Thyroid gland (tissue), 4 donors: Measurements from ENCODE around the gene ACTR10. TPM values are rescaled to one million over a fixed set of nuclear protein-coding genes. Genes with fewer than 3 reads are reported as not detected.

Experiments
- DNase-seq, 2 donors: peaks; one replicate each; pipeline ENCODE4 v3.0.0-alpha.2; 2019
- H3K27ac ChIP-seq, 3 donors: fragments of 200-600 bp; sonication (generic); 1 replicate in 2 of 3; 2 replicates in 1 of 3; pipeline ENCODE4 v1.5.1; 2016 to 2019; ENCODE audit warnings: mild to moderate bottlenecking in 1 of 3, moderate library complexity in 1 of 3
- H3K27me3 ChIP-seq: fragments of 200-600 bp; sonication (generic); one replicate; pipeline ENCODE4 v1.5.1; 2019
- H3K36me3 ChIP-seq, 2 donors: fragments of 200-600 bp; sonication (generic); one replicate each; pipeline ENCODE4 v1.5.1; 2016 to 2019
- H3K4me1 ChIP-seq, 2 donors: fragments of 200-600 bp; sonication (generic); one replicate each; pipeline ENCODE4 v1.5.1; 2017 to 2019
- H3K4me3 ChIP-seq, 3 donors: fragments of 200-600 bp; sonication (generic); replicated peaks in 1 of 3; 1 replicate in 2 of 3; 2 replicates in 1 of 3; pipeline ENCODE4 v1.5.1; 2016; ENCODE audit warnings: mild to moderate bottlenecking in 1 of 3
- H3K9me3 ChIP-seq: fragments of 200-600 bp; sonication (generic); one replicate; pipeline ENCODE4 v1.5.1; 2017
- CTCF ChIP-seq, 6 experiments: fragments of 200-600 bp in 3 of 6; fragments of 450-650 bp in 3 of 6; sonication (generic) in 3 of 6; IDR thresholded peaks; one replicate each; pipeline ENCODE4 v1.5.1; 2016 to 2019; ENCODE audit warnings: antibody characterized with exemption in 6 of 6, mild to moderate bottlenecking in 2 of 6, inconsistent platforms in 1 of 6, moderate library complexity in 1 of 6
- POLR2A ChIP-seq, 2 donors: fragments of 450-650 bp; IDR thresholded peaks; one replicate each; pipeline ENCODE4 v1.6.1; 2017; ENCODE audit warnings: antibody characterized with exemption in 2 of 2, mild to moderate bottlenecking in 2 of 2, moderate library complexity in 1 of 2
- WGBS, 2 donors: methylation state at CpG; one replicate each; pipeline ENCODE4 v1.1.5; 2017; 5-methylcytosine and 5-hydroxymethylcytosine counted together
- intact Hi-C: fragments of 100-400 bp; cut with DNase I; formaldehyde crosslinking; loops from one replicate; pipeline ENCODE4 v1.15.1; 2023
- total RNA-seq, 4 donors: library from RNA; depleted of rRNA; stranded (reverse); fragments of >200 nt; gene quantifications; one replicate each; pipeline ENCODE4 v1.2.3, GENCODE V29; 2016

Gene ACTR10
- total RNA-seq, 4 donors from 2014 or later, result 59.8 to 79.1 (median 69.0) TPM

GRCh38 chr14:58177125-58177524 lies 22.8 kb upstream of the ACTR10 start:
- Histone ChIP-seq H3K27ac (no peak overlapping the region), H3K36me3 (no peaks in the 10 kb centered on the region), H3K4me1 (no peaks in the 10 kb centered on the region), H3K9me3 (no peaks in the 10 kb centered on the region), H3K27me3 (no peaks in the 10 kb centered on the region), H3K4me3 (no peak overlapping the region)
- intact Hi-C loops, result no loop called here
- no peak for DNase-seq
- TF ChIP-seq CTCF (IDR thresholded peaks at IDR 0.05), result no peak
- TF ChIP-seq POLR2A (IDR thresholded peaks at IDR 0.05), result no peak
- WGBS, 2 donors, result 82 to 86% methylated on average over 5 of the region's 5 CpGs

GRCh38 chr14:58189176-58189575 lies 10.8 kb upstream of the ACTR10 start:
- Histone ChIP-seq H3K27me3 (no peaks in the 10 kb centered on the region), H3K4me3 (no peak overlapping the region), H3K9me3 (no peaks in the 10 kb centered on the region), H3K4me1 (no peaks in the 10 kb centered on the region), H3K27ac (no peak overlapping the region), H3K36me3 (no peaks in the 10 kb centered on the region)
- DNase-seq, result no peak
- WGBS, 2 donors, result 75 to 84% methylated on average over 2 of the region's 2 CpGs
- TF ChIP-seq POLR2A (IDR thresholded peaks at IDR 0.05), result no peak
- TF ChIP-seq CTCF (IDR thresholded peaks at IDR 0.05), result no peak
- intact Hi-C loops, result no loop called here

- 73% methylated on average over 3 of the region's 3 CpGs for WGBS, 2 donors
- intact Hi-C loops, result no loop called here
- TF ChIP-seq CTCF (IDR thresholded peaks at IDR 0.05), result no peak
- TF ChIP-seq POLR2A (IDR thresholded peaks at IDR 0.05), result no peak
Measured at GRCh38 chr14:58191763-58192601, 8.0 kb upstream of the ACTR10 start.

GRCh38 chr14:58193542-58193941 lies 6.4 kb upstream of the ACTR10 start:
- Histone ChIP-seq H3K27ac (no peak overlapping the region), H3K36me3 (no peaks in the 10 kb centered on the region), H3K27me3 (no peaks in the 10 kb centered on the region), H3K4me1 (no peaks in the 10 kb centered on the region), H3K4me3 (no peak overlapping the region), H3K9me3 (no peaks in the 10 kb centered on the region)
- no peak for TF ChIP-seq POLR2A (IDR thresholded peaks at IDR 0.05)
- no peak for TF ChIP-seq CTCF (IDR thresholded peaks at IDR 0.05)
- WGBS, 2 donors, result 61 to 63% methylated on average over 2 of the region's 2 CpGs
- intact Hi-C loops, result no loop called here
- DNase-seq, result no peak

More at GRCh38 chr14:58191763-58192601, 8.0 kb upstream of the ACTR10 start:
- Histone ChIP-seq H3K9me3 (no peaks in the 10 kb centered on the region), H3K36me3 (no peaks in the 10 kb centered on the region), H3K27ac (no peak overlapping the region), H3K4me3 (no peak overlapping the region), H3K27me3 (no peaks in the 10 kb centered on the region), H3K4me1 (no peaks in the 10 kb centered on the region)
- no peak for DNase-seq

- Histone ChIP-seq H3K27ac (no peak overlapping the region), H3K27me3 (no peaks in the 10 kb centered on the region), H3K36me3 (no peaks in the 10 kb centered on the region), H3K4me3 (no peak overlapping the region), H3K4me1 (peaks cover 1 to 7% of the 10 kb centered on the region in 2 donors), H3K9me3 (no peaks in the 10 kb centered on the region)
- TF ChIP-seq POLR2A (IDR thresholded peaks at IDR 0.05) (no peak), CTCF (IDR thresholded peaks at IDR 0.05) (no peak)
- intact Hi-C loops, result no loop called here
- 90 to 93% methylated on average over 1 of the region's 1 CpG for WGBS, 2 donors
- DNase-seq, result no peak
Measured at GRCh38 chr14:58196198-58196597, 3.8 kb upstream of the ACTR10 start.
